Hindlimb muscle (tissue), 1 donor: Measurements from ENCODE around the gene GADD45B. TPM values are rescaled to one million over a fixed set of nuclear protein-coding genes. Genes with fewer than 3 reads are reported as not detected.
"Not testable (repeated sequence)": the region's sequence is repeated elsewhere in the genome, so short reads cannot be mapped to it uniquely, and the experiment has no call there.

Experiments used
- DNase-seq: peaks from one replicate; pipeline ENCODE4 v3.0.0-alpha.2; 2013
- polyA plus RNA-seq: library from polyadenylated mRNA; unstranded; fragments of 120-200 nt; gene quantifications from one replicate; pipeline ENCODE4 v1.2.1, GENCODE V29; 2013; ENCODE audit not compliant: insufficient read length

The GADD45B gene
- polyA plus RNA-seq, 1 donor: 8.3 TPM

DNA sequence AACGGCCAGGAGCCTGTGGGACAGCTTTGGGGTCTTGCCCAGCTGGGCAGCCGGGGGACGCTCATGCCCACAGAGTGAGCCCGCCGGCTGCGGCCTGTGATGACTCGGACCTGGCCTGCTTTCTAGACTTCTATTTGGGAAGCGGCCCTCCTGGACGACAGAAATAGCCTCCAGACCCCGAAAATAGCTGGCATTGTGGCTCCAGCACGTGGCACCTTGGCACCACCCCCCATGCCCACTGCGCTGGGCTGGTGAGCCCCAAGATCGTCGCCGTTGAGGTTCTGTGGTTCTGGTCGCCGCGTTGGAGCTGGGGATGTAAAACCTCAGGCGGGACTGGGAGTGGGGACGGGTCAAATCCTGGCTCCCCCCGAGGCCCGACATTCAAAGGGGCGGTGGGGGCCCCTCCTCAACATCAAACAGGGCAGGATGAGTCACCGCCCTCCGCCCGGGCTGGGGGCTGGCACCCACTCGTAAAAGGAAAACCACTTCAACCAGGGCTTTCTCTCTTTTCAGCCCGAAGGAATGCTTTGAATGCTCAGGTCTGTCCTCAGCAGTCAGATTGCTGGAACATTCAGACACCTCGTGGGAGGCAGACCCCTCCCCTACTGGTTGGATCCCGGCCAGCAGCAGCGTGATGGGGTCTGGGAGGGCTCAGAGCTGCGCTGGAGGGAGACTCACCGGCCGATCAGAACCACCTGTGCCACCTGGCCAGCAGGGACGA lies 42.1 kb downstream of the GADD45B start:
- DNase-seq: no peak

DNA sequence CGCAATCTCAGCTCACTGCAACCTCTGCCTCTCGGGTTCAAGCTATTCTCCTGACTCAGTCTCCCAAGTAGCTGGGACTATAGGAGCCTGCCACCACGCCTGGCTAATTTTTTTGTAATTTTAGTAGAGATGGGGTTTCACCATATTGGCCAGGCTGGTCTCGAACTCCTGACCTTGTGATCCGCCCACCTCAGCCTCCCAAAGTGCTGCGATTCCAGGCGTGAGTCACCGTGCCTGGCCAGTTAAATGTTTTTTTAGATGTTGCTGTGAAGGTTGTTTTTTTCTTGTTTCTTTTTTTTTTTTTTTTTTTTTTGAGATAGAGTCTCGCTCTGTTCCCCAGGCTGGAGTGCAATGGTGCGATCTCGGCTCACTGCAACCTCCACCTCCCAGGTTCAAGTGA lies 42.9 kb downstream of the GADD45B start:
- DNase-seq: not testable (repeated sequence)

DNA sequence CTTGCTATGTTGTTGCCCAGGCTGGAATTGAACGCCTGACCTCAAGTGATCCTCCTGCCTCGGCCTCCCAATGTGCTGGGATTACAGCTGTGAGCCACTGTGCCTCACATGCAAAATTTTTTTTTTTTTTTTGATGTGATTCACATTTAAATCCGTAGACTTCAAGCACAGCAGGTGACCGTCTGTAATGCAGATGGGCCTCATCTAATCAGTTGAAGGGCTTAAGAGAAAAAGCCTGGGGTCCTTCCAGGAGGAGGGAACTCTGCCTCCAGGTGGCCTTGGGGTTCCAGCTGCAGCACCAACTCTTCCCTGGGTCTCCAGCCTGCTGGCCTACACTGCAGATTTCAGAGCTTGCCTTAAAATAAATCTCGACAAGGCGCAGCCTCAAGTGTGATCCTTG lies 43.6 kb downstream of the GADD45B start:
- DNase-seq: no peak

DNA sequence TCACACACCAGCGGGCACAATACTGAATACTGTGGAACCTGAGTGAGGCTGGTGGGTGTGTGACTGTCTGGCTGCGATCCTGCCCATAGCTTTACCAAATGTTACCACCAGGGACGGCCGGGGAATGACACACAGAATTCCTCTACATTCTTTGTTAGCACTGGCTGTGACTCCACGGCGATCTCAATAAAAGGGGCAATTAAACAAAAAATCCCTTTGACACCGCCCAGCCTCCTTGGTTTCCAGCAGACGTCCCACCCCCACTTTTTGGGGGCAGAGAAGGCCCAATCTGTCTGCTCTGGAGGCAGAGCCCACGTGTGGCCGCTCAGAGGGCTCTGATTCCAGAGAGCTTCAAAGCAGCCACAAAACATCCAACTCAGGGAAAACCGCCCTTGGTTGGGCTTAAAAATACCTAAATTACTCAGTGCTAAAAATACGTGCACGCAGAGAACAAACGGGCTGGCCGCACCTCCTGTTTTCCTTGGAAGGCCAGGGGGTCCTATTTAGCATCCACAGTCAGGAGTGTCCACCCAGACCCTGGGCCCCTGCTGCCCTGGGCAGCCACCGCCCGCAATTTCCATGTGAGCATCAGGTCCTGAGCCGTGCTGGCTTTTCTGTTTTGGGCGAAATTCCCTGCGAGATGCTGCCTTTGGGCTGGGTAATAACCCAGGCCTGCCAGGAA lies 47.8 kb downstream of the GADD45B start:
- no peak for DNase-seq

DNA sequence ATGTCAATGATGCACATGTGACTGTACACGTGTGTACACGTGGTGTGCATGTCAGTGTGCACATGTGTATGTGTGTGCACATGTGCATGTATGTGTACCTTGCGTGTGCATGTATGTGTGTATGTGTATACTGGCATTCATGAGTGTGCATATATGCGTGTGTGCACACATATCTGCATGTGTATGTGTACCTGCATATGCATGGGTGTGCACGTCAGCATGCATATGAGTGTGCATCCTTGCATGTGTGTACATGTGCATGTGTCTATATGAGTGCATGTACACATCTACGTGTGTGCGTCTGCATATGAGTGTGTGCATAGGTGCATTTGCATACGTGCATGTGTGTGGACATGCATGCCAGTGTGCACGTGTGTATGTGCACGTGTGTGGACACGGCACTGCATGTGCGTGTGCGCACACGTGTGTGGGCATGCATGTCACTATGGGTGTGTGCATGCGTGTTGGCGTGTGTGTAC lies 48.5 kb downstream of the GADD45B start:
- DNase-seq: no peak

DNA sequence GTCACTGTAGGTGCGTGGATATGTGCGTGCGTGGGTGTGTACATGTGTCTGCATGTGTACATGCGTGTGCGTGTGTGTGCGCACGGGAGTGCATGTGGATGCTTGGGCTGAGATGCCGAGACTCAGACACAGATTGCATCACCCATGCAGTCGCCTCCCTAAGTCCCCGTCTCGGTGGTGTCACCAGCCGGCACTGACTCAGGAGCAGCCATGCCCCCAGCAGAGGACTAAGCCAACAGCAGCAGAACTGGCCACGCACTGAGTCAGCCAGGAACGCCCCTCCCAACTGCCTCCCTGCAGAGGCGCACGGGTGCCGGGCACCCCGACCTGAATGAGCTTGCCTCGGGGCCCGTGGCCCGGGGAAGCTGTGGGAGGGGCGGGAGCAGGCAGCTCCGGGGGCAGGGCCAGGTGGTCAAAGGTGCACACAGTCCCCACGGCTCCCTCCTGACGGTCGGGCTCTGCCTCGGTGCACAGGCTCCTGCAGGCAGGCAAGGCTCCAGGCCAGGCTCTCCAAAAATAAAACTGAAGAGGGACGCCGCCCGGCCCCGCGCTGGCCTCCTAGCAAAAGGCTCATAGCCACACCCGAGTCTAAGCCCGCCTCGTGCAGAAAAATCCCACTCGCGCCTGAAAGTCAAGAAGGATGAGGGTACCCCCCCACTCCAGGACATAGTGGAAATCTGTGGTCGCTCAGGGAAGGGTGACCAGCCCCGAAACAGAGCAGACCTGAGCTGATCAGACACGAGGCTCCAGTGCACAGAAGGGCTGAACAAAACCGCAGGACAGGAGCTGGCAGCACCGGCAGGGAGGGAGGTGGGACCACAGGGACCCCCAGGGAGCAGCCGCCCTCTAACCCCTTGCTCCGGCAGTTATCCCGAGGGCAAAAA lies 49.2 kb downstream of the GADD45B start:
- DNase-seq: no peak

DNA sequence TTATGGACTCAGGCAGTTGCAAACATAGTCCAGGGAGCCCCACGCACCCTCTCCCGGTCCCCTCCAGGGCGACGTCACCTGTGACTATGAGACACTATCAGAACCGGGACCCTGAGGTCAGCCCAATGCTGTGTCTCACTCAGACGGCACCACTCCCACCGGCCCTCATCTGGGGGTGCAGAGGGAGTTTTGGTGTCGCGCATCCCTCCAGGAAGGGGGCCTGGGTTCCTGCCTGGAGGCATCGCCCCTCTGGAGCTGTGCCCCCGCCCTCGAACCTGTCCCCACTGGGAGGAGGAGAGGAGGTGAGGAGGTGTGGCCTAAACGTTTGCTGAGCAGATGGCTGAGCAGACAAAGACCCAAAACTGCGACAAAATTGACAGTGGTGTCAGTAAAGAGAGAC lies 51.2 kb downstream of the GADD45B start:
- DNase-seq: no peak

DNA sequence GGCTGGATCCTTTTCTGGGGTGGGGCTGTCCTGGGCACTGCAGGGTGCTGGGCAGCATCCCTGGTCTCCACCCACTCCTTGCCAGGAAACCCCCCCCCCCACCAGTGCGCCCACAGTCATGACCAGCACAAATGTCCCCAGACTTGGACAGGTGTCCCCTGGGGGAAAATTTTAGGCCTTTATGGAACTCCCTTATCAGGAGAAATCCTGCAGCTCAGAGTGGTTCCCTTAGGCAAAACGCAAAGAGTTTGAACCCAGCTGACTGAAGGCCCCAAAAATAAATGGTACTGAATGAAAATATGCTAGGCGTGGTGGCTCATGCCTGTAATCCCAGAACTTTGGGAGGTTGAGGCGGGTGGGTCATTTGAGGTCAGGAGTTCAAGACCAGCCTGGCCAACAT lies 51.8 kb downstream of the GADD45B start:
- no peak for DNase-seq

Other genes starting within 250 kb of the GADD45B start
- 77.7 TPM for gene PLEKHJ1, start 239.8 kb upstream of the GADD45B start, polyA plus RNA-seq
- gene SF3A2, start 239.3 kb upstream of the GADD45B start, polyA plus RNA-seq: 78.2 TPM
- gene AMH, start 226.8 kb upstream of the GADD45B start, polyA plus RNA-seq: 8.1 TPM
- 111 TPM for gene JSRP1, start 219.7 kb upstream of the GADD45B start, polyA plus RNA-seq
- not detected for gene PEAK3, start 194.0 kb upstream of the GADD45B start, polyA plus RNA-seq
- gene LINGO3, start 168.0 kb upstream of the GADD45B start, polyA plus RNA-seq: 0.14 TPM
- 71.7 TPM for gene LSM7, start 147.5 kb upstream of the GADD45B start, polyA plus RNA-seq
- gene SPPL2B, start 147.4 kb upstream of the GADD45B start, polyA plus RNA-seq: 52.5 TPM
- gene TMPRSS9, start 115.9 kb upstream of the GADD45B start, polyA plus RNA-seq: 0.67 TPM
- 98.0 TPM for gene TIMM13, start 48.5 kb upstream of the GADD45B start, polyA plus RNA-seq
- 69.3 TPM for gene LMNB2, start 19.2 kb upstream of the GADD45B start, polyA plus RNA-seq
- gene GNG7, start 226.6 kb downstream of the GADD45B start, polyA plus RNA-seq: 2.4 TPM
- 1.3 TPM for gene DIRAS1, start 245.2 kb downstream of the GADD45B start, polyA plus RNA-seq